Activated CD4-positive, alpha-beta T cell treated with anti-CD3 and anti-CD28 coated beads, Interleukin-2, amount 10 ng/mL, durations not matched to agents 7 days and 5 days (primary cell): ENCODE measurements around the gene CSE1L. TPM values are rescaled to one million over a fixed set of nuclear protein-coding genes. Genes with fewer than 3 reads are reported as not detected.
"Not testable (repeated sequence)": the region's sequence is repeated elsewhere in the genome, so short reads cannot be mapped to it uniquely, and the experiment has no call there.

ENCODE experiments used
- CTCF ChIA-PET: fragments of 350-600 bp; sonication (Branson Sonifier 250); formaldehyde crosslinking; loops from one replicate; lab custom pipeline; 2021; ENCODE audit warnings: antibody characterized with exemption; lab: Charles Lee
- POLR2A ChIA-PET: fragments of 350-600 bp; sonication (Branson Sonifier 250); formaldehyde crosslinking; loops from one replicate; lab custom pipeline; 2021; ENCODE audit warnings: antibody characterized with exemption; lab: Charles Lee
- DNase-seq: peaks from one replicate; pipeline ENCODE4 v3.0.0-alpha.2; 2020
- H3K27ac Mint-ChIP-seq: one replicate; pipeline ENCODE4 v1.8.0; 2021; ENCODE audit warnings: mild to moderate bottlenecking, moderate library complexity, mixed read lengths
- H3K27me3 Mint-ChIP-seq: one replicate; pipeline ENCODE4 v1.8.0; 2021; ENCODE audit warnings: mixed read lengths
- H3K36me3 Mint-ChIP-seq: one replicate; pipeline ENCODE4 v1.8.0; 2021; ENCODE audit warnings: low read depth, mixed read lengths
- H3K4me1 Mint-ChIP-seq: one replicate; pipeline ENCODE4 v1.8.0; 2021; ENCODE audit warnings: mixed read lengths
- H3K4me3 Mint-ChIP-seq: one replicate; pipeline ENCODE4 v1.8.0; 2021; ENCODE audit warnings: mild to moderate bottlenecking, moderate library complexity, mixed read lengths
- H3K9me3 Mint-ChIP-seq: one replicate; pipeline ENCODE4 v1.8.0; 2021; ENCODE audit warnings: mixed read lengths
- total RNA-seq, 2 experiments: library from RNA; stranded (reverse); gene quantifications; one replicate each; pipeline ENCODE4 v1.2.3, GENCODE V29; 2021

Gene CSE1L
- total RNA-seq: 10 to 100 TPM; 85.1 to 98.4 TPM

GRCh38 chr20:49046087-49046900 lies at the start of gene CSE1L:
Gene CSE1L, plus strand, starts transcription at chr20:49046312. Its CDS starts 12,152 bp downstream, at chr20:49058464.
- Mint-ChIP-seq H3K27ac (peak within 1 kb of the TSS; percentile 99), H3K27me3 (no peaks in the 10 kb centered on the region), H3K4me1 (peaks cover 37% of the 10 kb centered on the region), H3K9me3 (no peaks in the 10 kb centered on the region), H3K4me3 (peak within 1 kb of the TSS; percentile 98), H3K36me3 (peaks cover 33% of the 10 kb centered on the region)
- ChIA-PET CTCF (interaction anchor here (0.7 to 1.8 kb wide), 8 partner anchors 9 to 272 kb away, joined by 3 to 7 read pairs (median 4); partner anchors contain the start of gene DDX27), POLR2A (interaction anchor here (0.9 to 1.5 kb wide), 2 partner anchors 8 to 144 kb away, joined by 4 to 5 read pairs; no protein-coding TSS in a partner anchor)
- peak; percentile 95 for DNase-seq

- CTCF ChIA-PET: interaction anchor here (1.0 kb wide), 1 partner anchor 351 kb away, joined by 3 read pairs; no protein-coding TSS in a partner anchor
- Mint-ChIP-seq H3K4me3 (no peak overlapping the region), H3K27me3 (no peaks in the 10 kb centered on the region), H3K4me1 (no peaks in the 10 kb centered on the region), H3K27ac (no peak overlapping the region), H3K36me3 (peaks cover 31% of the 10 kb centered on the region), H3K9me3 (no peaks in the 10 kb centered on the region)
- DNase-seq: no peak
- POLR2A ChIA-PET: interaction anchor here (0.6 kb wide), 1 partner anchor 111 kb away, joined by 3 read pairs; no protein-coding TSS in a partner anchor
These were observed 45.9 kb upstream of the CSE1L start for GRCh38 chr20:48999890-49000870.

GRCh38 chr20:49001741-49002140 lies 44.4 kb upstream of the CSE1L start:
- Mint-ChIP-seq H3K9me3 (no peaks in the 10 kb centered on the region), H3K4me1 (no peaks in the 10 kb centered on the region), H3K36me3 (peaks cover 30% of the 10 kb centered on the region), H3K4me3 (no peak overlapping the region), H3K27ac (no peak overlapping the region), H3K27me3 (no peaks in the 10 kb centered on the region)
- ChIA-PET POLR2A (no interaction called here), CTCF (no interaction called here)
- DNase-seq: no peak

GRCh38 chr20:49006446-49006980 lies 39.6 kb upstream of the CSE1L start:
- peaks cover 10% of the 10 kb centered on the region for H3K36me3 Mint-ChIP-seq
- no peak overlapping the region for H3K4me3 Mint-ChIP-seq
- no peak for DNase-seq
- no peak overlapping the region for H3K27ac Mint-ChIP-seq
- POLR2A ChIA-PET: no interaction called here
- H3K9me3 Mint-ChIP-seq: no peaks in the 10 kb centered on the region
- no peaks in the 10 kb centered on the region for H3K27me3 Mint-ChIP-seq
- CTCF ChIA-PET: interaction anchor here (1.1 kb wide), 1 partner anchor 19 kb away, joined by 3 read pairs; no protein-coding TSS in a partner anchor
- H3K4me1 Mint-ChIP-seq: no peaks in the 10 kb centered on the region

- H3K4me1 Mint-ChIP-seq: no peaks in the 10 kb centered on the region
- no peak overlapping the region for H3K4me3 Mint-ChIP-seq
- CTCF ChIA-PET: interaction anchor here (0.6 kb wide), 3 partner anchors 19 to 1232 kb away, joined by 3 to 4 read pairs (median 3); no protein-coding TSS in a partner anchor
- H3K27ac Mint-ChIP-seq: no peak overlapping the region
- no peaks in the 10 kb centered on the region for H3K9me3 Mint-ChIP-seq
- H3K36me3 Mint-ChIP-seq: peaks cover 26% of the 10 kb centered on the region
- POLR2A ChIA-PET: no interaction called here
- no peak for DNase-seq
- no peaks in the 10 kb centered on the region for H3K27me3 Mint-ChIP-seq
These were observed 36.0 kb upstream of the CSE1L start for GRCh38 chr20:49009899-49010631.

GRCh38 chr20:49024220-49024619 lies 21.9 kb upstream of the CSE1L start:
- H3K27me3 Mint-ChIP-seq: no peaks in the 10 kb centered on the region
- no peak overlapping the region for H3K27ac Mint-ChIP-seq
- DNase-seq: no peak
- no peaks in the 10 kb centered on the region for H3K4me1 Mint-ChIP-seq
- ChIA-PET POLR2A (no interaction called here), CTCF (no interaction called here)
- no peak overlapping the region for H3K4me3 Mint-ChIP-seq
- peaks cover 24% of the 10 kb centered on the region for H3K36me3 Mint-ChIP-seq
- H3K9me3 Mint-ChIP-seq: no peaks in the 10 kb centered on the region

- H3K36me3 Mint-ChIP-seq: peaks cover 21% of the 10 kb centered on the region
- H3K27me3 Mint-ChIP-seq, H3K4me1 Mint-ChIP-seq, H3K4me3 Mint-ChIP-seq, DNase-seq, H3K27ac Mint-ChIP-seq, POLR2A ChIA-PET, H3K9me3 Mint-ChIP-seq: not testable (repeated sequence)
- CTCF ChIA-PET: interaction anchor here (0.7 to 1.3 kb wide), 2 partner anchors 11 to 21 kb away, joined by 3 to 4 read pairs; no protein-coding TSS in a partner anchor
These were observed 17.9 kb upstream of the CSE1L start for GRCh38 chr20:49028177-49028576.

GRCh38 chr20:49028684-49029083 lies 17.4 kb upstream of the CSE1L start:
- Mint-ChIP-seq H3K4me1 (no peaks in the 10 kb centered on the region), H3K27me3 (no peaks in the 10 kb centered on the region), H3K9me3 (no peaks in the 10 kb centered on the region), H3K27ac (no peak overlapping the region), H3K36me3 (peaks cover 24% of the 10 kb centered on the region), H3K4me3 (no peak overlapping the region)
- ChIA-PET POLR2A (no interaction called here), CTCF (interaction anchor here (0.9 to 1.3 kb wide), 3 partner anchors 9 to 23 kb away, joined by 3 to 4 read pairs (median 3); no protein-coding TSS in a partner anchor)
- no peak for DNase-seq

- H3K4me3 Mint-ChIP-seq: no peak overlapping the region
- no peaks in the 10 kb centered on the region for H3K9me3 Mint-ChIP-seq
- H3K27ac Mint-ChIP-seq: no peak overlapping the region
- POLR2A ChIA-PET: no interaction called here
- DNase-seq: no peak
- H3K27me3 Mint-ChIP-seq: no peaks in the 10 kb centered on the region
- peaks cover 24% of the 10 kb centered on the region for H3K36me3 Mint-ChIP-seq
- H3K4me1 Mint-ChIP-seq: no peaks in the 10 kb centered on the region
- CTCF ChIA-PET: interaction anchor here (0.9 to 1.3 kb wide), 5 partner anchors 9 to 22 kb away, joined by 3 to 4 read pairs (median 3); partner anchors contain the start of gene CSE1L
These were observed 16.9 kb upstream of the CSE1L start for GRCh38 chr20:49029203-49029602.

- ChIA-PET CTCF (interaction anchor here (0.9 kb wide), 1 partner anchor 190 kb away, joined by 3 read pairs; no protein-coding TSS in a partner anchor), POLR2A (no interaction called here)
- no peaks in the 10 kb centered on the region for H3K9me3 Mint-ChIP-seq
- H3K36me3 Mint-ChIP-seq: peaks cover 21% of the 10 kb centered on the region
- no peak overlapping the region for H3K27ac Mint-ChIP-seq
- H3K4me3 Mint-ChIP-seq: no peak overlapping the region
- DNase-seq: no peak
- no peaks in the 10 kb centered on the region for H3K4me1 Mint-ChIP-seq
- H3K27me3 Mint-ChIP-seq: no peaks in the 10 kb centered on the region
These were observed 15.0 kb upstream of the CSE1L start for GRCh38 chr20:49030954-49031619.

GRCh38 chr20:49032455-49032854 lies 13.7 kb upstream of the CSE1L start:
- no peak overlapping the region for H3K27ac Mint-ChIP-seq
- ChIA-PET POLR2A (no interaction called here), CTCF (interaction anchor here (1.5 kb wide), 1 partner anchor 18 kb away, joined by 4 read pairs; no protein-coding TSS in a partner anchor)
- H3K4me3 Mint-ChIP-seq: no peak overlapping the region
- H3K9me3 Mint-ChIP-seq: no peaks in the 10 kb centered on the region
- peaks cover 21% of the 10 kb centered on the region for H3K36me3 Mint-ChIP-seq
- no peaks in the 10 kb centered on the region for H3K27me3 Mint-ChIP-seq
- peaks cover 2% of the 10 kb centered on the region for H3K4me1 Mint-ChIP-seq
- no peak for DNase-seq
